ENCODE data around the gene TRIM29.
"Not testable (repeated sequence)": the region's sequence is repeated elsewhere in the genome, so short reads cannot be mapped to it uniquely, and the experiment has no call there.

The TRIM29 gene, protein sequence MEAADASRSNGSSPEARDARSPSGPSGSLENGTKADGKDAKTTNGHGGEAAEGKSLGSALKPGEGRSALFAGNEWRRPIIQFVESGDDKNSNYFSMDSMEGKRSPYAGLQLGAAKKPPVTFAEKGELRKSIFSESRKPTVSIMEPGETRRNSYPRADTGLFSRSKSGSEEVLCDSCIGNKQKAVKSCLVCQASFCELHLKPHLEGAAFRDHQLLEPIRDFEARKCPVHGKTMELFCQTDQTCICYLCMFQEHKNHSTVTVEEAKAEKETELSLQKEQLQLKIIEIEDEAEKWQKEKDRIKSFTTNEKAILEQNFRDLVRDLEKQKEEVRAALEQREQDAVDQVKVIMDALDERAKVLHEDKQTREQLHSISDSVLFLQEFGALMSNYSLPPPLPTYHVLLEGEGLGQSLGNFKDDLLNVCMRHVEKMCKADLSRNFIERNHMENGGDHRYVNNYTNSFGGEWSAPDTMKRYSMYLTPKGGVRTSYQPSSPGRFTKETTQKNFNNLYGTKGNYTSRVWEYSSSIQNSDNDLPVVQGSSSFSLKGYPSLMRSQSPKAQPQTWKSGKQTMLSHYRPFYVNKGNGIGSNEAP

DNA sequence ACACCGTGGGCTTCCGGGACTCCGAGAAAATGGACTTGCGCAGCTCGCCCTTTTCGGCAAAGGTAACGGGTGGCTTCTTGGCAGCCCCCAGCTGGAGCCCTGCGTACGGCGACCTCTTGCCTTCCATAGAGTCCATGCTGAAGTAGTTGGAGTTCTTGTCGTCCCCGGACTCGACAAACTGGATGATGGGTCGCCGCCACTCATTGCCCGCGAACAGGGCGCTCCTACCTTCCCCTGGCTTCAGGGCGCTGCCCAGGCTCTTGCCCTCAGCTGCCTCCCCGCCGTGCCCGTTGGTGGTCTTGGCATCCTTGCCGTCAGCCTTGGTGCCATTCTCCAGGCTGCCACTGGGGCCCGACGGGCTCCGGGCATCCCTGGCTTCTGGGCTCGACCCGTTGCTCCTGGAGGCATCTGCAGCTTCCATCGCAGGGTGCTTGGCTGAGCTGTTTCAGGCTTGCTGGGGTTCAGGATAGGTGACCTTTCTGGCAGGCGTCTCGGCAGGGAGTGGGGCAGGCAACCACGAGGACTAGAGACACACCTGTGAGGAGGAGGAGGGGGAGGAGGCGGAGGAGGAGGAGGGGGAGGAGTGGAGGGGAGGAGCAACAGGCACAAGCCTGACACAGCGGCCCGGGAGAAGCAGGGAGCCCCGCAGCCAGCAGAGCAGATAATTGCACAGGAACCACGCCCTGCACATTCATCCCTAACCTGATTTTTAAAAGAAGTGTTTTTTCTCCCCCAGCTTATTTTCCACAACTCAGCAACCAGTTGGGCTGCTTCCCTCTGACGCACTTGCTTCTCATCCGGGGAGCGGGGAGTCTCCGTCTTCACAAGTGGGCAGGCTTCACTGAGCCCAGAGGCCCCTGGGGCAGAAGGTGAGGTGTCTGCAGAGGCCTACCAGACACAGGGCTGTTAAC, at the start of gene TRIM29:
TRIM29 (minus strand) TSS at position 503 of the 911 bp plus-strand sequence; CDS start at position 421, 82 bp downstream.
- DNase-seq (ENCODE audit: low read depth in 2 of 2): no peak

DNA sequence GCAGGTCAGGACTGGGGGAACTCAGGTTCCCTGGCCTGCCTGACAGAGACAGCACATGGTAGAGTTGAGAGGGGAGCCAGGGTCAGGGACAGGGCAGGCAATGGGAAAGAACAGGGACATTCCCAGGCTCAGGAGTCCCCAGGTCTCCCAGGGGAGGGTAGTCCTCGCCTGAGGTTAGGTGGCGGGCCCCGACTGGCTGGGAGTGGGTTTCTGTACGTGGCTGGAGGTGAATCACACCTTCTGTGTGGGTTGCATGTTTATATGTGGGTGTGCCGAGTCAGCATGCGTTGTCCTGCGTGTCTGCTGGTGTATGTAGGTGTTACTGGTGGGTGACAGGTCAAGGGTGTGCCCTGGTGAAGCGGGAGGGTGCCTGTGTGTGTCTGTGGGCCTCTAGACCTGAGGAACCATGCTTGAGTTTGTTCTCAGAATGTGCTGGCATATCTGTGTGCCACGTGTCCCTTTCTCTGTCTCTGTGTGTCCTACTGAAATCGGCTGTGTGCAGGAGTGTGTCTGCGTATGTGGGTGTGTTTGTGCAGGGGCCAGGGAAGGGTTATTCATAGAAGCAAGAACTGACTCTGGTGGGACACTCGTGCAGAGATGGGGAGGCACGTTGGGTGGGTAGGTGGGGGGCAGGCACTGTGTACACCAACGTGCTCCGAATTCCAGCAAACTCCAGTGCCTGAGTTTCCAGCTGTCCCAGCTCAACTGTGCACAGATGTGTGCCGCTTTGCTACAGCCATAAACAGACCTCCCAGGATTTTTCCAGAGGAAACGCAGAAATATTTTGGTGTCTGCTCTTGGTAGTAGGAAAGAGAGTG, 49.1 kb upstream of the TRIM29 start:
- peak; percentile 41 to 50 for DNase-seq (ENCODE audit: low read depth in 2 of 2)

DNA sequence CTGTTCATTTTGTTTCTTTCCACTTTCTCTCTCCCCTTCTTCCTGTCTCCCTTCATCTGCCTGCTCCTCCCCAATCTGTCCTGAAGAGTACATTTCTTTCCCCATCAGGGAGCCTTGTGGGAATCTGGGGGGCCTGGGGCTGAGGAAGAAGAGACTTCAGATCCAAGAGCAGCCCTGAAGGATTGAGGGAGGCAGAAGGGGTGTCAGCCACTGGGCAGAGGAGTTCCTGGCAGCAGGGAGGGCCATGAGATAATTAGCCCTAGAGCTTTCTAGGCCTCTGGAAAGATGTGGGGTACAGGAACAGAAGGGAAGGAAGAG, 48.5 kb upstream of the TRIM29 start:
- DNase-seq (ENCODE audit: low read depth in 2 of 2): no peak

DNA sequence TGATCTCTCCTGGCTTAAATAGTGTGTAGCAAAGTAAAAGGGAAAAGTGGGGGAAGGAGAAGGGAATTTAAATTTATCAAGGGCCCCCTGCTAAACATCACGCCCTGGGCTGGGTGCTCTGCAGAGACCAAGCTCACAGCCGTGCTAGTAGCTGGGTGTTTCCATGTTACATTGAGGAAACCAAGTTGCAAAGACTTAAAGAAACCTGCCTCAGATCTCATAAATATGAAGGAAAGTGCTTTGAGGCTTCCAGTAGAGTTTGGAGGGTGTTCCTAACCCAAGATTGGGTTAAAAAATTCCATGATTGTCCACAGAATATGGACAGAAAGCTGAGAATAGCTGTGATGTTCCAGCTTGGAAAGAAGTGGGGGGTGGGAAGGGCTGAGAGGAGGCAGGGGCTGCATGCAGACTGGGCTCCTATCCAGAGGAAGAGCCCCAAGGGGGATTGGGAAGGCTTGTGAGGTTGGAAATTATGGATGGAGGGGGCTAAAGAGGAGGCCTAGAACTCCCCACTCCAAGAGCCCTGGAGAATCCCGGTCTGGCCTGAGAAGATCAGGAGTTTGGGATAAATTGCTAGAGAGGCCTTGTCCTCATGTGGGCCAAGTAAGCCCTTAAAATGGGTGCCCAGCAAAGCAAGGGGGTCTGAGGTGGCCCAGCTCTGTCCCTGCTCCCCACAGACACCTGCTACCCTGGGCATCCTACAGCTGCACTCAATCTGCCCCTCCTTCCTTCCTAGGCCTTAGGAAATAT, 48.0 kb upstream of the TRIM29 start:
- peak in 1 of 2 experiments; percentile 34 for DNase-seq (ENCODE audit: low read depth in 2 of 2)

DNA sequence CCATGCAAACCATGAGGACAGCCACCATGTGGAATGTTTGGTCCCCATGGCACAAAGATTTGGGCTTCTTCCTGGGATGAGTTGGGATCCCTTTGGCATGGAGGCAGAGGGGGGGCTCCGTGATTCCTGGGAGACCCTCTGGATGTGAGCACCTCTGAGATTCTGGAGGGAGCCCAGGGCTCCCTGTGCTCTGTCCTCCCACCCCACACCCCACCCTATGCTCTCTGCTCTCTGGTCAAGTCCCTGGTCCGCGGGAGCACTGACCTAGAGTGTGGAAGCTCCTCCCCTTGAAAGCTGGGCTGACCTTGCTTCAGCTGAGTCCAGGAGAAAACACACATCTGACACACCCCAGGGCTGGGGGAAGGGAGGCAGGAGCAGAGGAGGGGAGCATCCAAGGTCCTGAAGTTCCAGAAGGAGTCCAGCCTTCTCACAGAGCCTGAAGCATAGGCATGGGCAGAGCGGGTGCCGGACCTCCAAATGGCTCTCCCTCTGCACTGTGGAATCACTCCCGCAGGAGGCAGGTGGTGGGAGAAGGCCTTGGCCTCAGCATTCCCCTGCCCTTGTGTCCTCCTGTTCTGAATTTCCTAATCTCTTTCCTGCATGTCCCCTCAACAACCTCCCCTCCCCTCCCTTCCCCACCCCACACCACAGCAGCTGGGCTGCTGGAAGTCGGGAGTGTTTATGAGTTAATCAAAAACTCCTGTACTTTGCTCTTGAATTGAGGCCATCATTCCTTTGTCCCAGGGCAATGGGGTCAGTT, 47.2 kb upstream of the TRIM29 start:
- no peak for DNase-seq (ENCODE audit: low read depth in 2 of 2)

DNA sequence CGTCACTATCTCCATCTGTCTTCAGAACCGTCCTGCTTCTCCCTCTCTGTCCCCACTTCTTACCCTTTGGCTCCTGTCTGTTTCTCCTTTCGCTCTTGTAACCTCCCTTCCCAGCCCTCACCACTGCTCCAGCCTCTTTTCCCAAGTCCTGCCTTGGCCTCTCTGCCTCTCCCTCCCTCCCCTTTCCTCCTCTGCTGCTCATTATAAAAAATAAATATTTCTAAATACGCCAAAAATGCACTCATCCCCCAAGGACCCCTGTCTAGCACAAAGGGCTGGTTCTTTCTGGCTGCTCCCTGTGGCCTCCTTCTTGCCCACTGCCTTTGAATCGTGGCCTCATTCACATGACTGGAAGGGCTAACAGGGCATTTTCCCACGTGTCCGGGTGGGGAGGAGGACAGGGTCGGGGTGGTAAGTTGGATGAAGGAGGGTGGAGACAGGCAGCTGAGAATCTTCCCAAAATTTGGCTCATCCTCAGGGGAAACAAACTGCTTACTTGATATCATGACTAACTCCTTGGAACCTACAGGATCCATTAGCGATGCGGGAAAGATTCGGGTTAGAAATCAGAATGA, 46.5 kb upstream of the TRIM29 start:
- no peak for DNase-seq (ENCODE audit: low read depth in 2 of 2)

DNA sequence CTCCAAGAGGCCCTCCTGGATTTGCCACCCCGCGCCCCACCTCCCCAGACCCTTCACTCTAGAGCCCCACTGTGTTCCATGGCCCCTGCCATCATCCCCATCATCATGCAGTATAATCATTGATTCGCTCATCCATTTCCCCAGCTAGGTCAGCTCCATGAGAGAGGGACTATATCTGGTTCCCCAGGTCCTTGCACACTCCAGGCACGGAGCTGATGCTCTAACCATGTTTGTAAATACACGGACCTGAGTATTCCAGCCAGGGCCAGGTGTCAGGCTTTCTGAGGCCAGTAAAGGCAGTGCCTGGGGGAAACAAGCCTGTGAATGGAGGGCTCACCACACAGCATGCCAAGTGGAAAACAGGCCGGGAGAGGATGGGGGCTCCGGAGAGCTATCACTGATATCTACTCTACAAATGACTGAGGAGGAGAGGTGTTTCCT, 45.8 kb upstream of the TRIM29 start:
- no peak for DNase-seq (ENCODE audit: low read depth in 2 of 2)

DNA sequence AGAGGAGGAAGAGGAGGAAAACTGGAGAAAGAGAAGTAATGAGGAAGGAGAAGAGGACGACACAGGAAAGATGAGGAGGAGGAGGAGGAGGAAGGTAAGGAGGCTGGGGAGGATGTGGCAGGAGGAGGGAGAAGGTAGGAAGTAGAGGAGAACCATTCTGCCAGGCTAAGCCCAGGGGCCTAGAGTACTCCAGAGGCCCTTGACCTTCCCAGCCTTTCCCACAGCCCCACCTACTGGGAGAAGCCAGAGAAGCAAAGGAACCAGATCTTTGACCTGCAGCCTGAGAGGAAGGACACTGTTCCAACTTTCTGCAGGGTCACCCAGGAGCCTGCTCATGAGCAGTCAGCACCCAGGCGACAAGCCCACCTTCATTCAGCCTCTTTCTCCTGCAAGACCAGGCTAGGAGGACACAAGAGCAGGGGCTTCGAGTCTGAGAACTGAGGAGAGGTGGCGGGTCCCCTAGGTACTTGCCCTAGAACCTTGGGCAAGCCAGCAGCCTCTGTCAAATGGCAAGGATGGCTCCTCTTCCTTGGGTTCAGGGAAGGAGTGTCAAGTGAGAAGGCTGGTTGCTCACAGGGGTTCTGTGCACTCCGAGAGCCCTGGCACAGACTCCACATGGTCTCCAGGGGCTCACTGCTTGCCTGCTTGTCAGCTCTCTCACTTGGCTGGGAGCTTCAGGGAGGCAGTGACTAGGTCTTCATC, 45.0 kb upstream of the TRIM29 start:
- no peak for DNase-seq (ENCODE audit: low read depth in 2 of 2)

DNA sequence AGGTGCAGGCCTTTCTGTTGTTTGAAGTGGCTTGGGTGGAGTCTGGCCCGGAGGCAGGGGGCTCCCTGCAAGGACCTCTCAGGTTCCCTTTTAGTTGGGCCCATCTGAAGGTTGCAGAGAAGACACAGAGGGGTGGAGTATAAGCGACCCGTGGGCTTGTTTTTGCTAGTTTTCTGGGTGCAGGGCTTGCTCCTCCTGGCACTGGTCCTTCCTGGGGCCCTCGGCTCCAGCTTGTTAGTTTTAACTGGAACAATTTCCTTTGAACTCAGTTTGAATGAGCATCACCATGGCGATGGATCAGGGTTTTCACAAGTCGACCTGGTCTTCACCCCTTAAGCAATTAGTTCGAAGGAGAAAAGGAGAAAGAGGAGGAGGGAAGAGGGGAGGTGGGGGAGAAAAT, 44.5 kb upstream of the TRIM29 start:
- DNase-seq (ENCODE audit: low read depth in 2 of 2): no peak

DNA sequence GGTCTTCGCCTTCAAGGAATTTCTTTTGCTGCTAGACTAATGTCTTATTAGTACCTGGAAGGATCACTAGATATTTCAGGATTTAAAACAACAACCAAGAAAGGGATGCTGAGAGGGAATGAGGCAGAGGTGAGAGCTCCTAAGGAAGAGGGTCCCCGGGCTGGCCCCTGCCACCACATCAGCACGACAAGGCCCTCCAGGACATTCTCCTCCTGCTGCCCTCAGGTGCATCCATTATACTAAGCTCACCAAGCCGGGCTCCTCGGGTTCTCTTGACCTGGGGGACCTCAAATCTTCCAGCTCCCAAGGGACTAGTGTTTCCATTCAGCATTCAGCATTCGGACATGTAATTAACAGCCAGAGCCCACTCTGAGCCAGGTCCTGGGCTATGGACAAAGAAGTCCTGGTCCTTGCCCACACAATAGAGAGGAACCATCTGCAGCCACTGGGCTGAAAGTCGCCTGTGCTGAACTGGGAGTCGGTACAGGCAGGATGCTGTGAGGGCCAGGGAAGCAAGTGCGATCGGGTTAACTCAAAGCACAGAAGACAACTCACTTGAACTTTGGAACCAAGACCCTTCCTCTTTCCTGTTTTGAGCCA, 43.6 kb upstream of the TRIM29 start:
- no peak for DNase-seq (ENCODE audit: low read depth in 2 of 2)

DNA sequence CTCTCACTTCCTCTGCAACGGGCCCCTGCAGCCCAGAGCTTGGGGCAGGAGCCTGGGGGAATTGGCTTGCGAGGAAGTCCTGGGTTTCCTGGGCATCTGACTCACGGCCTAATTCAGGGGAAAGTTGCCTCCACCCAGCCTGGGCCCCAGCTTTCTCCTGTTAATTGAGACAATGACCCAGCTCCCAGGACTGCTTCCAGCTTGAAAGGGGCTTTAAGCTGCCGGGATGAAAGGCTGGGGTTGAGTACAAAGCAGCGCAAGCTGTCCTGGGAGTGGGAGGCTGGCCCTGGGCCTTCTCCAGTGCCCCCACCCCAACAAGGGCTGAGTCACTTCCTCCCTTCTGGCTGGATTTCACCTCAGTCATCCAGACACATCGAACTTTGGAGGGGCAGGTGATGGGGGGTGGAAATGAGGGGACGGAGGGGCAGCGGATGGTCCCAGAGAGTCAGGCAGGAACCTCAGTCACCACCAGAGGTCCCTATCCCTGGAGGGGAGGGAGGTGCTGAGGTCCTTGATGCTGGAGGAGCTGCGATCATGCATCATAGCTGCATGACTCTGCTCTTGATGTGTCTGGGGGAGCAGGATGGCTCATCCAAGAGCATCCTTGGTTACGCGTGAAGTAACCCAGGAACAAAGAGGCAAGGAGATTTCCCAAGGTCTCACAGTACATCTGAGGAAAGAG, 42.8 kb upstream of the TRIM29 start:
- DNase-seq (ENCODE audit: low read depth in 2 of 2): no peak

DNA sequence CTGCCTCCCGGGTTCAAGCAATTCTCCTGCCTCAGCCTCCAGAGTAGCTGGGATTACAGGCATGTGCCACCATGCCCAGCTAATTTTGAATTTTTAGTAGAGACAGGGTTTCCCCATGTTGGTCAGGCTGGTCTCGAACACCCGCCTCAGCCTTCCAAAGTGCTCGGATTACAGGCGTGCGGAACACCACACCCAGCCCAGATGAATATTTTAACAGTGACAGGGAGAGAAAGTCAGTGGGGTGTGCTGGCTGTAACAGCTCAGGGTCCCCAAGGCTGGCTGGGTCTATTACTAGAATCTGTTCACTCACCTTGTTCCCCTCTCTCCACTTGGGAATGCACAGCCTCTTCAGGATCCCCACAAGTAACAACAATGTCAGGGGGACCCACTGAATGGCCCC, 42.1 kb upstream of the TRIM29 start:
- DNase-seq (ENCODE audit: low read depth in 2 of 2): not testable (repeated sequence)

DNA sequence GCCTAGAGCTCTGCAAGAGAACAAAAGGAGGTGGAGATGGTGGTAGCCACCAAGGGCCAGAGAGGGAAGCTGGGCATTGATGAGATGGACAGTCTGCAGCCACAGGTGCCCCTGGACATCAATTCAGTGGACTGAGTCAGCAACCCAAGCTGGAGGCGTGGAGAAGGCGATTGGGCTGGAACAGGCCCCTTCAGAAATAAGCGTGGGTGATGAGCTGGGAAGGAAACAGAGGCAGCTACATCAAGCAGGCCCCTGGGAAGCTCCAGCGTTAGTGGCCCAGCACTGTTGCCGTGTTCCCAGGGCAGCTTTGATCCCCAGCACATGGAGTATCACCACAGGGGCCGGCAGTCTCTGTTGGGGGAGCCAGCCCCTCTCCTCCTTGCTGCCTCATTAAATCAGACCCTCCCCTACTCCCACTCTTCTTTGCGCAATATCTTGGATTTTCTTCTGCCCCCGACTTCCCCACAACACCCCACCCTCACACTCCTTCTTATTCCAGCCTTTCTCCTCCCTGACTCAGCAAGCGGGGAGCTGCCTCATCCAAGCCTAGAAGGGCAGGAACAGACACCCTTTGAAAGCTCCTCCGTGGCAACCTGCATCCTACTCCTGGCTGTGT, 41.3 kb upstream of the TRIM29 start:
- DNase-seq (ENCODE audit: low read depth in 2 of 2): no peak

DNA sequence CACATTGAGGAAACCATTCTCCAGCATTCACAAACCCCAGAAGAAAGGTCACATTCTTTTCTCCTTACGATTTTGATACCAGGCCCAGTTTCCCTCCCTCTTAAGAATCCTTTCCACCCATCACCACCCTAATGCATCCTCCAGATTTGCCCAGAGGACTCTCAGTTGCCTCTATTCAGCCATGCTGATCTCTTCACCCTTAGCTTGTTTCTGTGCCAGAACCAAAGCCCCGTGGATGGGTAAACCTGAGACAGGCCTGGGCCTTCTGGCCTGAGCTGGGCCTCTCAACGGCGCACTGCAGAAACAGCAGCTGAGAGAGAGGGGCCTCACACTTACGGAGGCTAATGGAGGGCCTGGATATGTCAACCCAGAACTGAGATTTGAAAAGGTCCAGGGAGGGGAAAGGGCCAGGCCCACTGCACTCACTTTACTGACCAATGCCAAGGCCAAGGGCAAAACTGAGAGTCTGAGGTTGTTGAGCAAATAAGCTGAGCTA, 40.7 kb upstream of the TRIM29 start:
- no peak for DNase-seq (ENCODE audit: low read depth in 2 of 2)

DNA sequence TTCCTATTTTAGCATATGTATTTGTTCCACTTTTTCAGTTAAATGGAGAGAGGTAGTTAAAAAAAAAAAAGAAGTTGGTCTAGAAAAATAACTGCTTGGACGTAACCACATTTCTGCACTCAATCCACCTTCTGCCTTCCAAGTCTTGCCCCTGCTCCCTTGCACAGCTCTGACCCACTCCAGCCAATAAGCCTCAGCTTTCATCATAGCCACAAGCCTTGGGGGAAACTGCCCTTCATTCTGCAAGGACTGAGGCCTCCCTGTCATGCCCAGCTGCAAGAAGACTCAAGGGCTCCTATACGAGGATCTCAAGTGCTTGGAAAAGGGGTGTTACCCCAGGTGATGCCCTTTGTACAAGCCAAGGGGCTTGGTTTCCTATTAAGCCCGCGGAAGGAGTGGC, 37.0 kb upstream of the TRIM29 start:
- no peak for DNase-seq (ENCODE audit: low read depth in 2 of 2)

DNA sequence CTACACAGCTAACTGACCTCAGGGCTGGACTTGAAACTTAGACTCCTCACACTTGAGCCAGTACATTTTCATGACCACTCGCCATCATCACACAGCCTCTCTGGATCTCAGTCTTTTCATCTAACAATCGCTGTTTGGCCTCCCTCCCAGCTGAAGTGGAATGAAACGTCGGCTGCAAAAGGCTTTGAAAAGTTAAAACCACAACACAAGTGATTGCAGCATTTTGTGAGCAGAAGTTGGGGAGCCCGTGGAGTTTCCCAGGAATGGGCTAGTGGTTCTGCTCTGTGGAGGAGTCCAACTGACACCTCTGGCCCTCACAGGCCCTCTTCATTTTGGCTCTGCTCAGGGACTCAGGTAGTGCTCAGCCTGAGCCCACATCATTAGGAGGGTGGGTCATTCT, 35.9 kb upstream of the TRIM29 start:
- DNase-seq (ENCODE audit: low read depth in 2 of 2): no peak

DNA sequence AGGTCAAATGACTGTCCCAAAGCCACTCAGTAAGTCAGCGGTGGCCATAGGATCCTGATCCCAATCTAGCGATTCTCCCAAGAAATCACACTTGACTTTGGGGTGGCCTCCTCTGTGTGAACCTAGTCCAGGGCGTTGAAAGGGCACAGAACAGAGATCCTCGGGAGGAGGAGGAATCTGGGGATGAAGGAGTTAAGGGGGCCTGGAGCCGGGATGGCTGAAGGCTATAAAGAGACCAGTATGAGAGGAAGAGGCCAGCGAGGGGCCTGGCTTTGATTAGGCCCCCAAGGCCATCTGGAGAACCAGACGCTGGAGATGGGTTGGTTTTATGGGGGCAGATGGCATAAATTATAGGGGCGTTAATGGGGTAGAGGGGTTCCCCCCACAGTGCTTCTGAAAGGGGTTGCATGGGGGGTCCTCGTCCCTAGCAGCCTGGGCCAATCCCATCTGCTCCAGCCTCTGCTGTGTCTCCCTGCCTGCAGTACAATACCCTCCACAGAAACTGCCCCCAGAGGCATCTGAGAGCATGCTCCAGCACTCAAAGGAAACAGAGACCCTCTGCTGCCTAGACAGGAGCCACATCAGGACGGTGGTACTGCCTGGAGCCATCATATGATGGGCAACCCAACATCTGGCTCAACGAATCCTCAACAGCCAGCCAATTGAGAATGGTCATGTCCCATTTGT, 35.2 kb upstream of the TRIM29 start:
- DNase-seq (ENCODE audit: low read depth in 2 of 2): no peak

Data from fibroblast of skin of left quadriceps (primary cell).